Testis (tissue), 2 donors: ENCODE results near the gene CFAP300.

Experiments used
- POLR2A ChIP-seq: fragments of 450-650 bp; IDR thresholded peaks from one replicate; pipeline ENCODE4 v1.6.1; 2017; ENCODE audit warnings: antibody characterized with exemption, mild to moderate bottlenecking, moderate library complexity
- TF ChIP-seq, protein P1 (sequence below), 3 experiments: fragments of 450-650 bp in 2 of 3; fragments of 200-600 bp in 1 of 3; sonication (generic) in 1 of 3; IDR thresholded peaks; one replicate each; pipeline ENCODE4 v1.5.1; 2016 to 2019; ENCODE audit warnings: antibody characterized with exemption in 3 of 3, mild to moderate bottlenecking in 2 of 3, moderate library complexity in 1 of 3

DNA sequence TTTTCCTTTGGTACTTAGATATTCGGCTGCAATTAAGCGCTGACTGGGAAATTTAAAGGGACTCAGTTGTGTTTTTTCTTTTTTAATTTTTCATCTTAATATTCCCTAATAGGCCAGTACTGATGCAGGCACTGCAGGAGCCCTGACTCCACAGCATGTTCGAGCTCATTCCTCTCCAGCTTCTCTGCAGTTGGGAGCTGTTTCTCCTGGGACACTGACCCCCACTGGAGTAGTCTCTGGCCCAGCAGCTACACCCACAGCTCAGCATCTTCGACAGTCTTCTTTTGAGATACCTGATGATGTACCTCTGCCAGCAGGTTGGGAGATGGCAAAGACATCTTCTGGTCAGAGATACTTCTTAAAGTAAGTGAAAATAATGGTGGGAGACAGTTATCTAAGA lies 66.8 kb downstream of the CFAP300 start:
- no peak for TF ChIP-seq POLR2A
- TF ChIP-seq, protein P1, sequence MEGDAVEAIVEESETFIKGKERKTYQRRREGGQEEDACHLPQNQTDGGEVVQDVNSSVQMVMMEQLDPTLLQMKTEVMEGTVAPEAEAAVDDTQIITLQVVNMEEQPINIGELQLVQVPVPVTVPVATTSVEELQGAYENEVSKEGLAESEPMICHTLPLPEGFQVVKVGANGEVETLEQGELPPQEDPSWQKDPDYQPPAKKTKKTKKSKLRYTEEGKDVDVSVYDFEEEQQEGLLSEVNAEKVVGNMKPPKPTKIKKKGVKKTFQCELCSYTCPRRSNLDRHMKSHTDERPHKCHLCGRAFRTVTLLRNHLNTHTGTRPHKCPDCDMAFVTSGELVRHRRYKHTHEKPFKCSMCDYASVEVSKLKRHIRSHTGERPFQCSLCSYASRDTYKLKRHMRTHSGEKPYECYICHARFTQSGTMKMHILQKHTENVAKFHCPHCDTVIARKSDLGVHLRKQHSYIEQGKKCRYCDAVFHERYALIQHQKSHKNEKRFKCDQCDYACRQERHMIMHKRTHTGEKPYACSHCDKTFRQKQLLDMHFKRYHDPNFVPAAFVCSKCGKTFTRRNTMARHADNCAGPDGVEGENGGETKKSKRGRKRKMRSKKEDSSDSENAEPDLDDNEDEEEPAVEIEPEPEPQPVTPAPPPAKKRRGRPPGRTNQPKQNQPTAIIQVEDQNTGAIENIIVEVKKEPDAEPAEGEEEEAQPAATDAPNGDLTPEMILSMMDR (IDR thresholded peaks at IDR 0.05): no peak
